Activated CD4-positive, CD25-positive, alpha-beta regulatory T cell (primary cell): Measurements from ENCODE around the gene TRMO.

ENCODE experiments used
- DNase-seq, 4 experiments: peaks; one replicate each; lab custom pipeline; 2025; lab: John Stamatoyannopoulos, UW

Gene TRMO

GRCh38 chr9:97938081-97938644 is 15.9 kb upstream of the TRMO start, which contains the start of gene HEMGN:
Gene HEMGN, minus strand, starts transcription at chr9:97938172. Its CDS starts 36 bp downstream, at chr9:97938136.
- no peak for DNase-seq

- DNase-seq, result no peak
These were observed 14.7 kb upstream of the TRMO start for GRCh38 chr9:97936998-97937397.

- no peak for DNase-seq
These were observed 13.0 kb upstream of the TRMO start for GRCh38 chr9:97935276-97935675.

- DNase-seq, result no peak
These were observed 12.2 kb upstream of the TRMO start for GRCh38 chr9:97934321-97935115.

GRCh38 chr9:97933297-97933998 is 11.1 kb upstream of the TRMO start:
- DNase-seq, result no peak

- DNase-seq, result no peak
These were observed 8.7 kb upstream of the TRMO start for GRCh38 chr9:97930972-97931371.

GRCh38 chr9:97928986-97929604 is 6.8 kb upstream of the TRMO start:
- no peak for DNase-seq

- DNase-seq, result no peak
These were observed 3.4 kb upstream of the TRMO start for GRCh38 chr9:97925497-97926334.

- DNase-seq, result no peak
These were observed 2.1 kb upstream of the TRMO start for GRCh38 chr9:97924386-97924785.

- peak; percentile 21 to 53 (median 51) for DNase-seq
These were observed 1.3 kb upstream of the TRMO start for GRCh38 chr9:97923529-97924108.

GRCh38 chr9:97919217-97919813 is 3.0 kb downstream of the TRMO start:
- DNase-seq, result no peak

GRCh38 chr9:97918611-97919010 is 3.7 kb downstream of the TRMO start:
- DNase-seq, result no peak

GRCh38 chr9:97911970-97912369 is 10.3 kb downstream of the TRMO start:
- no peak for DNase-seq

- no peak for DNase-seq
These were observed 10.8 kb downstream of the TRMO start for GRCh38 chr9:97911528-97911927.

- DNase-seq, result no peak
These were observed 11.9 kb downstream of the TRMO start for GRCh38 chr9:97910357-97910756.

GRCh38 chr9:97908705-97909104 is 13.6 kb downstream of the TRMO start:
- no peak for DNase-seq

GRCh38 chr9:97907632-97908031 is 14.7 kb downstream of the TRMO start:
- DNase-seq, result no peak

- no peak for DNase-seq
These were observed 15.3 kb downstream of the TRMO start for GRCh38 chr9:97907046-97907445.

GRCh38 chr9:97906236-97906831 is 16.0 kb downstream of the TRMO start:
- DNase-seq, result no peak

- DNase-seq, result no peak
These were observed 17.1 kb downstream of the TRMO start for GRCh38 chr9:97905228-97905627.
